Testis (tissue), 2 donors: Measurements from ENCODE around the gene ZBTB17.

Source experiments
- CTCF ChIP-seq, 3 experiments: fragments of 450-650 bp in 2 of 3; fragments of 200-600 bp in 1 of 3; sonication (generic) in 1 of 3; IDR thresholded peaks; one replicate each; pipeline ENCODE4 v1.5.1; 2016 to 2019; ENCODE audit warnings: antibody characterized with exemption in 3 of 3, mild to moderate bottlenecking in 2 of 3, moderate library complexity in 1 of 3
- POLR2A ChIP-seq: fragments of 450-650 bp; IDR thresholded peaks from one replicate; pipeline ENCODE4 v1.6.1; 2017; ENCODE audit warnings: antibody characterized with exemption, mild to moderate bottlenecking, moderate library complexity

- TF ChIP-seq CTCF (IDR thresholded peaks at IDR 0.05), result no peak
- TF ChIP-seq POLR2A, result no peak
Observed at GRCh38 chr1:15963363-15963967, 12.4 kb downstream of the ZBTB17 start.
